Neural progenitor cell (in vitro differentiated cells): ENCODE measurements around the gene CA5A.
"Not testable (repeated sequence)": the region's sequence is repeated elsewhere in the genome, so short reads cannot be mapped to it uniquely, and the experiment has no call there.

ENCODE experiments used
- EZH2 ChIP-seq: fragments of 200-600 bp; sonication (generic); IDR thresholded peaks from 2 replicates; pipeline ENCODE4 v1.6.1; 2017; ENCODE audit warnings: antibody characterized with exemption, mild to moderate bottlenecking, moderate library complexity
- EZH2phosphoT487 ChIP-seq: fragments of 200-600 bp; sonication (generic); IDR thresholded peaks from 2 replicates; pipeline ENCODE4 v1.6.1; 2017; ENCODE audit warnings: antibody characterized with exemption
- TF ChIP-seq, protein P1 (sequence below): fragments of 200-600 bp; sonication (generic); IDR thresholded peaks from 2 replicates; pipeline ENCODE4 v1.5.1; 2017; ENCODE audit warnings: antibody characterized with exemption, mild to moderate bottlenecking

DNA sequence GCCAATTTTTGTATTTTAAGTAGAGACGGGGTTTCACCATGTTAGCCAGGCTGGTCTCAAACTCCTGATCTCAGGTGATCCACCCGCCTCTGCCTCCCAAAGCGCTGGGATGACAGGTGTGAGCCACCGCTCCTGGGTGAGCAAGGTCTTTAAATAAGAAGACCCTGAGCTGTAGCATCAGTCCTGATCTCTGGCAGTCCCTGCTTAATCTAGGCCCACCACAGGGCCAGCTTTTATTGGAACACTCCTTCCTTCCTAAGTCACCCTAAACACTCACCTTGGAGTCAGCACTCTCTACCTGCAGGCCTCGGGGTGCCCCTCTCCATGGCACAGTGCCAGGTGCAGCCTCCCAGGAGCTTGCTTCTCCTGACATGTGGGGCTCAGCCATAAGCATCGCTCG lies 30.8 kb downstream of the CA5A start:
- TF ChIP-seq, protein P1, sequence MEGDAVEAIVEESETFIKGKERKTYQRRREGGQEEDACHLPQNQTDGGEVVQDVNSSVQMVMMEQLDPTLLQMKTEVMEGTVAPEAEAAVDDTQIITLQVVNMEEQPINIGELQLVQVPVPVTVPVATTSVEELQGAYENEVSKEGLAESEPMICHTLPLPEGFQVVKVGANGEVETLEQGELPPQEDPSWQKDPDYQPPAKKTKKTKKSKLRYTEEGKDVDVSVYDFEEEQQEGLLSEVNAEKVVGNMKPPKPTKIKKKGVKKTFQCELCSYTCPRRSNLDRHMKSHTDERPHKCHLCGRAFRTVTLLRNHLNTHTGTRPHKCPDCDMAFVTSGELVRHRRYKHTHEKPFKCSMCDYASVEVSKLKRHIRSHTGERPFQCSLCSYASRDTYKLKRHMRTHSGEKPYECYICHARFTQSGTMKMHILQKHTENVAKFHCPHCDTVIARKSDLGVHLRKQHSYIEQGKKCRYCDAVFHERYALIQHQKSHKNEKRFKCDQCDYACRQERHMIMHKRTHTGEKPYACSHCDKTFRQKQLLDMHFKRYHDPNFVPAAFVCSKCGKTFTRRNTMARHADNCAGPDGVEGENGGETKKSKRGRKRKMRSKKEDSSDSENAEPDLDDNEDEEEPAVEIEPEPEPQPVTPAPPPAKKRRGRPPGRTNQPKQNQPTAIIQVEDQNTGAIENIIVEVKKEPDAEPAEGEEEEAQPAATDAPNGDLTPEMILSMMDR, result not testable (repeated sequence)
- TF ChIP-seq EZH2, EZH2phosphoT487: not testable (repeated sequence)
